Measurements from ENCODE around the gene ATP8A2.

ATP8A2 gene

DNA sequence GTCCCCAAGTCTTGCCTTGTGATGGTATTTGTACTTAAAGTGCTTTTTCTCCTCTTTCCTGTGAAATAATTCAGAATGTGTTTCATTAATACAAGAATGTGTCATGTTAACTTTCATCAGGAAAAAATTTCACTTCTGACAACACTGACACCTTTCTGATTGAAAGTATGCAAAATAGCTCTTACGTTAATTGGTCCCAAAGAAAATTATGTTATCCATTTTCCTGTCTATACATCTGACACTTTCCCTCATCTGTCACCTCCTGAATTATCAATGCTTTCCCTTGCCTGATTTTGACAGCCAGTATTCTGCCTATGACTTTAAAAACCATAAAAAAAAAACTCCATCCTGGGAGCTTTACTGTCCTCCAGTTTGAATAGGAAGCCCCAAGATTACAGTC, 336.5 kb downstream of the ATP8A2 start:
- TF ChIP-seq, protein P1, sequence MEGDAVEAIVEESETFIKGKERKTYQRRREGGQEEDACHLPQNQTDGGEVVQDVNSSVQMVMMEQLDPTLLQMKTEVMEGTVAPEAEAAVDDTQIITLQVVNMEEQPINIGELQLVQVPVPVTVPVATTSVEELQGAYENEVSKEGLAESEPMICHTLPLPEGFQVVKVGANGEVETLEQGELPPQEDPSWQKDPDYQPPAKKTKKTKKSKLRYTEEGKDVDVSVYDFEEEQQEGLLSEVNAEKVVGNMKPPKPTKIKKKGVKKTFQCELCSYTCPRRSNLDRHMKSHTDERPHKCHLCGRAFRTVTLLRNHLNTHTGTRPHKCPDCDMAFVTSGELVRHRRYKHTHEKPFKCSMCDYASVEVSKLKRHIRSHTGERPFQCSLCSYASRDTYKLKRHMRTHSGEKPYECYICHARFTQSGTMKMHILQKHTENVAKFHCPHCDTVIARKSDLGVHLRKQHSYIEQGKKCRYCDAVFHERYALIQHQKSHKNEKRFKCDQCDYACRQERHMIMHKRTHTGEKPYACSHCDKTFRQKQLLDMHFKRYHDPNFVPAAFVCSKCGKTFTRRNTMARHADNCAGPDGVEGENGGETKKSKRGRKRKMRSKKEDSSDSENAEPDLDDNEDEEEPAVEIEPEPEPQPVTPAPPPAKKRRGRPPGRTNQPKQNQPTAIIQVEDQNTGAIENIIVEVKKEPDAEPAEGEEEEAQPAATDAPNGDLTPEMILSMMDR (IDR thresholded peaks at IDR 0.05) = no peak
- H3K27ac Mint-ChIP-seq = no peak overlapping the region
- no peak overlapping the region for H3K4me3 Mint-ChIP-seq

DNA sequence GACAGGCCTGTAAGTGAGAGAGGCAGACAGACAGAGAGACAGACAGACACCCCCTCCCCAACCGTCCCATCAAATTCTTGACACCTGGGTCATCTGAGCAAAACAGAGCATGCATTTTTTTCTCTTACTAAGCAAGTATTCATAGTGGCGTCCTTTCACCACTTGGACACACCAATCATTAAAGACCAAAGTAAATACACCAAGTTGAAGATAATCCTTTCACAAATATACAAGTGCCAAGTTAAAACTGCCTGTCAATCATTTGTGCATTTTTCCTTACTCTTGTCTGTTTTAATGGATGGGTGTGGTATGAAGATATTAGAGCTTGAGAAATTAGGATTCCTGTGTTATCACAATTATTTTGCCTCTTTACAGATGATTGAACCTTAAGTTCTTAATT, 337.3 kb downstream of the ATP8A2 start:
- peaks cover 80% of the 10 kb centered on the region for H3K4me1 Mint-ChIP-seq
- H3K27ac Mint-ChIP-seq = peak overlapping the region; percentile 68
- TF ChIP-seq, protein P1 (IDR thresholded peaks at IDR 0.05) = no peak

More for the DNA sequence above, 336.5 kb downstream of the ATP8A2 start:
- no peak for DNase-seq
- peaks cover 10% of the 10 kb centered on the region for H3K27me3 Mint-ChIP-seq (ENCODE audit: low read depth, poor library complexity)
- H3K36me3 Mint-ChIP-seq (ENCODE audit: low read depth) = no peaks in the 10 kb centered on the region
- H3K4me1 Mint-ChIP-seq = peaks cover 88% of the 10 kb centered on the region
- H3K9me3 Mint-ChIP-seq = no peaks in the 10 kb centered on the region

DNA sequence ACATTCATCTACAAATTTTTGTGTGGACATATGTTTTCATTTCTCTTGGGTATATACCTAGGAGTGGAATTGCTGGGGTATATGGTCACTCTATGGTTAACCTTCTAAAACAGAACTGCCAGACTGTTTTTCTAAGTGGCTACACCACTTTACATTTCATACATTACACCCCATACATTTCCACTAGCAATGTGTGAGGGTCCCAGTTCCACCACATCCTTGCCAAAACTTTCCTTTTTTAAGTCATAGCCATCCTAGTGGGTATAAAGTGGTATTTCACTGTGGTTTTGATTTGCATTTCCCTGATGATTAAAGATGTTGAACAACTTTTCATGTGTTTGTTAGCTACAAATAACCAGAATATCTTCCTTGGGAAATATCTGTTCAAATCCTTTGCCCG, 344.0 kb downstream of the ATP8A2 start:
- Mint-ChIP-seq H3K36me3 (ENCODE audit: low read depth) (no peaks in the 10 kb centered on the region), H3K27ac (no peak overlapping the region), H3K27me3 (ENCODE audit: low read depth, poor library complexity) (peaks cover 24% of the 10 kb centered on the region), H3K4me3 (no peak overlapping the region), H3K9me3 (peaks cover 4% of the 10 kb centered on the region), H3K4me1 (peaks cover 36% of the 10 kb centered on the region)
- TF ChIP-seq, protein P1 (IDR thresholded peaks at IDR 0.05) = no peak
- DNase-seq = no peak

More for the DNA sequence above, 337.3 kb downstream of the ATP8A2 start:
- Mint-ChIP-seq H3K9me3 (no peaks in the 10 kb centered on the region), H3K27me3 (ENCODE audit: low read depth, poor library complexity) (peaks cover 9% of the 10 kb centered on the region), H3K4me3 (peak overlapping the region; percentile 4), H3K36me3 (ENCODE audit: low read depth) (no peaks in the 10 kb centered on the region)
- no peak for DNase-seq

DNA sequence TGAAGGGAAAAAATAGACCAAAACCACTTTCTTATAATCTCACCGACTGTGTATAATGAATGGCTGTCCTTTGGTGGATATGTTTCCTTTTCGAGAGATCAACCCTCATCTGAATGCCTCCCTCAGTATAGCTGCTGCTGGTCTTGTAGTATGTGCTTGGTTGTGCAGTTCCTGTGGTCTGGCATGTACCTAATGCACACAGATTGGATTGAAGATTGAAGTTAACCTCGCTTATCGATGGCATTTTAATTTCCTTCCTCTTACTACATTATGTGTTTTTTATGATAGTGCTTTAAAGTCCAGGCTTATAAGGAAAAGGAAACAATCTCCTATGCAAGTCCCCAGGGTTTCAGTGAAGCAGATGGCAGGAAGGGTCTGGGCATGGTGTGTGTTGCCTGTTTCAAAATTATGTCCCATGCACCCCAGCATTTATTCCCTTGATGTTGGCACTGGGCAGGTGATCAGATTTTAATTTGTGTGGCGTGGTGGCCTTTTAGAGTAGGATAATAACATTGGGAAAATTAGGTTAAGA, 346.0 kb downstream of the ATP8A2 start:
- TF ChIP-seq, protein P1 (IDR thresholded peaks at IDR 0.05) = no peak
- Mint-ChIP-seq H3K4me3 (no peak overlapping the region), H3K27ac (peak overlapping the region; percentile 40), H3K4me1 (peaks cover 21% of the 10 kb centered on the region), H3K9me3 (peaks cover 10% of the 10 kb centered on the region), H3K27me3 (ENCODE audit: low read depth, poor library complexity) (peaks cover 21% of the 10 kb centered on the region), H3K36me3 (ENCODE audit: low read depth) (no peaks in the 10 kb centered on the region)
- DNase-seq = no peak

DNA sequence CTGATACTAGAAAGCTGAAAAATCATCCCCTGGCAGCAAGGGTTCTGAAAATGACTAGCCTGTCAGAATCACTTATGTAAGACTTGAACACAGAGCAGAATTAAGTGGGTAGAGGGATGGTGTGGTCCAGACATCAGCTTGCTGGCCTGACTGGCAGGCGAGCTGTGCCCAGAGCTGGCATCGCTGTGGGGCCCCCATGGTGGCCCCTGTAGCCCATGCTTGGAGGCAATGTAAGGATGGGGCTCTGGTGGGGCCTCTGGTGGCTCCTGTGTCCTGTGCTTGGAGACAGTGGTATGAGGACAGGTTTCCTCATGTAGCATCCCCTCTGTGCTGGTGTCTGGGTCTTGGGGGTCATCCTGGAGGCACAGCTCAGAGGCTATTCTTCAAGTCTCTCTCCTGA, 347.9 kb downstream of the ATP8A2 start:
- no peaks in the 10 kb centered on the region for H3K36me3 Mint-ChIP-seq (ENCODE audit: low read depth)
- H3K9me3 Mint-ChIP-seq = peaks cover 10% of the 10 kb centered on the region
- H3K27me3 Mint-ChIP-seq (ENCODE audit: low read depth, poor library complexity) = peaks cover 17% of the 10 kb centered on the region
- no peak overlapping the region for H3K27ac Mint-ChIP-seq
- DNase-seq = no peak
- peaks cover 21% of the 10 kb centered on the region for H3K4me1 Mint-ChIP-seq
- TF ChIP-seq, protein P1 (IDR thresholded peaks at IDR 0.05) = no peak
- no peak overlapping the region for H3K4me3 Mint-ChIP-seq

DNA sequence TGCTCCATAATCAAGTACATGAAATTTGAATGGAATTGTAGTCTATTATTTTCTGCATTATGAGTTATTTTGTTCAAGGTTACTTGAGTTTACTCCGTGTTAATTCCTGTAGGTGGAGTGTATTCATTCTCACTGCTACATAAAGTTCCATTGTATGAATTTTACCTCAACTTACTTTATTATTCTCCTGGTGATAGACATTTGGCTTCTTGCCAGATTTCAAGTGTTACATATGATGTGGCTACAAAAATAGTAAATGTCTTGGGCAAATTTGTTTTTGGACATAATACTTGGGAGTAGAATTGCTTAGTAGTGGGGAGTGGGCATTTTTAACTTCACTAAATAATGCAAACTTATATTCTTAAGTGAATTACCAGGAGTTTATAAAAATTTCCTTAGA, 351.1 kb downstream of the ATP8A2 start:
- Mint-ChIP-seq H3K4me3 (no peak overlapping the region), H3K27ac (no peak overlapping the region), H3K4me1 (peaks cover 22% of the 10 kb centered on the region), H3K36me3 (ENCODE audit: low read depth) (no peaks in the 10 kb centered on the region), H3K27me3 (ENCODE audit: low read depth, poor library complexity) (peaks cover 6% of the 10 kb centered on the region), H3K9me3 (peaks cover 6% of the 10 kb centered on the region)
- no peak for DNase-seq
- TF ChIP-seq, protein P1 (IDR thresholded peaks at IDR 0.05) = no peak

Data from nephron progenitor cell (in vitro differentiated cells).